ENCODE measurements around the gene CALHM3.

DNA sequence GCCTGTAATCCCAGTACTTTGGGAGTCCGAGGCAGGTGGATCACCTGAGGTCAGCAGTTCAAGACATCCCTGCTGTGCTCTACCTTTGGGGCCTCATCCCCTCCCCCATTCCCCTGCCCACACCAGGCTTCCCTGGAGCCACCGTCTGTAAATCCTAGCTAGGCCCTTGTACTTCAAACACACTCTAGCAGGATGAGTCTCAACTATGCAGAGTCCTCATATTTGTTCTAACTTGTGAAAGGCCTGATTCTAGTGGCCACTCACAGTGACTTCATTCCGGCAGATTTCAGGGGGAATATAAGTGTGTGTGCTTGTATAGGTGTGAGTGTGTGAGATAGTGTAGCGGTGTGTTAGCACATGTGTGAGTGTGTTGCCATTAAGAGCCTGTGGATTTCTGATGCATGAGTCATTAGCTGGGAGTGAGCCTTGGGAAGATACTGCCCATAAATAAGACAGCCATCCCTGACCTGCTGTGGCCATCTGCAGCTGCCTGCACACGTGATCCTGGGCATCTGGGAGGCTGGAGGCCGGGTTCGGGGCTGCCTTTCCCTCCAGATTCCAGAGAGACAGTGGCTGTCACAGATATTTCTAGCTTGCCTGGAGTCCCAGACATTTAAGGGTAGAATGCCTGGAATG lies 12.8 kb upstream of the CALHM3 start:
- TF ChIP-seq, protein P1, sequence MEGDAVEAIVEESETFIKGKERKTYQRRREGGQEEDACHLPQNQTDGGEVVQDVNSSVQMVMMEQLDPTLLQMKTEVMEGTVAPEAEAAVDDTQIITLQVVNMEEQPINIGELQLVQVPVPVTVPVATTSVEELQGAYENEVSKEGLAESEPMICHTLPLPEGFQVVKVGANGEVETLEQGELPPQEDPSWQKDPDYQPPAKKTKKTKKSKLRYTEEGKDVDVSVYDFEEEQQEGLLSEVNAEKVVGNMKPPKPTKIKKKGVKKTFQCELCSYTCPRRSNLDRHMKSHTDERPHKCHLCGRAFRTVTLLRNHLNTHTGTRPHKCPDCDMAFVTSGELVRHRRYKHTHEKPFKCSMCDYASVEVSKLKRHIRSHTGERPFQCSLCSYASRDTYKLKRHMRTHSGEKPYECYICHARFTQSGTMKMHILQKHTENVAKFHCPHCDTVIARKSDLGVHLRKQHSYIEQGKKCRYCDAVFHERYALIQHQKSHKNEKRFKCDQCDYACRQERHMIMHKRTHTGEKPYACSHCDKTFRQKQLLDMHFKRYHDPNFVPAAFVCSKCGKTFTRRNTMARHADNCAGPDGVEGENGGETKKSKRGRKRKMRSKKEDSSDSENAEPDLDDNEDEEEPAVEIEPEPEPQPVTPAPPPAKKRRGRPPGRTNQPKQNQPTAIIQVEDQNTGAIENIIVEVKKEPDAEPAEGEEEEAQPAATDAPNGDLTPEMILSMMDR (conservative IDR thresholded peaks at IDR 0.05; ENCODE audit: low read length): no peak
- no peak for TF ChIP-seq EZH2phosphoT487 (IDR thresholded peaks at IDR 0.05; ENCODE audit: borderline replicate concordance, low read depth, low read length)
